Stimulated activated CD8-positive, alpha-beta memory T cell treated with anti-CD3 and anti-CD28 coated beads, Interleukin-15, amount 100 ng/mL, for 4 hours (primary cell): ENCODE measurements around the gene HEPN1.

Source experiments
- DNase-seq, 2 donors: peaks; one replicate each; pipeline ENCODE4 v3.0.0-alpha.2; 2020; ENCODE audit warnings: low read depth in 2 of 2

HEPN1 gene

GRCh38 chr11:124884869-124885479, 34.1 kb upstream of the HEPN1 start:
- no peak for DNase-seq

DNA sequence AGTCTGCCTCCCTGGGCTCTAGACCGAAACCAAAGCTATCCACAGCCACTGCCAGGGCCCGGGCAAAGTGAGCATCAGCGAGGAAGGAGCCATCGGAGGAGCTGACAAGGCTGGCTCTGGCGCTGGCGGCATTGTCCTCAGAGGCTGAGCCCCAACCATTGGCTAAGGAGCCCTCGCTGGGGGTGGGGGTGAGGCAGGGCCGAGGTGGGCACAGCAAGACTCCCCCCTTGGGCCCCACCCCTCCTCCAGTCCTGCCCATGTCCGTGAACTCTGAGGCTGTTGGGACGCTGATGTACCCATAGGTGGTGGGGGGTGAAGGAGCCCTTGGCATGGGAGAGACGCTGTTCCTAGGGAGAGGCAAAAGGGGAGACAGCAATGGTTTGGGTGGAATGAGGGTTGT, 32.6 kb upstream of the HEPN1 start:
- DNase-seq = no peak

GRCh38 chr11:124886978-124887666, 31.9 kb upstream of the HEPN1 start:
- no peak for DNase-seq

- DNase-seq = no peak
Observed at GRCh38 chr11:124887667-124888013, 31.4 kb upstream of the HEPN1 start.

DNA sequence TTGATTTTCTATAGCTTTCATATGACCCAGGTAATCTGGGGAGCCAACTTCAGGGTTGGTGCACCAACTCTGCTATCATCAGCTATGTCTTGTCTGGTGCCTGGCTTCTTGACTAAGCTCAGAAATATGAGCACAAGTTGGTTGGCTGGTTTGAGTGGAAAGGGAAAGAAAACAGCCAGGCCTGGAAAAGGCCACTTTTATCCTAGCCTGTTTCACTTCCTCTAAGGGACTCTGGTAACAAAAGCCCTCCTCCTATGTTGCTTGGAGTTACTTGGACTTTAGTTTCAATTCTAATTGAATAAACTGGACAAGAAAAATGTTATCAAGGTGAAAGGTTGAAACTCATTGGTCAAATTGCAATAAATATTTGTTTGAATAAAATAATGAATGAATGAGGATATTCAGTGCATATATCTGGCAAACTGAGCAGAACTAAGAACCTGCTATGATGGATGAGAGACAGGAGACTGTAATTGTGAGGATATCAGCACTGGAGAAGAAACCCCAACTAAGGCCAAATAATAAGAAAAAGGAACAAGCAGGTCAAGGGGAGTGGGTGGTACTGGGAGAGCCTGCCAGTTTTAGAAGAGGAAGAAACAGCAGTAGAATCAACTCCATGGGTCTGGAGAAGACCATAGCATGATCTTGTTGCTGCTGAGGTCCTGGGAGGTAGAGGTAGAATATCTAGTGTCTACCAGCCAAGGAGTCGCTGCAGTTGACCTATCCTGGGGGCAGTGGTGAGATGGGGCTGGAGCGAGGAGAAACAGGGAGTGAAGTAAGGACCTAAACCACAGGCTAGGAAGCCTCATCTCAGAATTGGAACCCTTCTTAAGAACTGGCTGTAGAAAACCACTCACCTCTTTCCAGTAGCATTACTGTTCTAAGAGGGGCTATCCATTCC, 29.6 kb upstream of the HEPN1 start:
- no peak for DNase-seq

GRCh38 chr11:124890151-124890550, 28.9 kb upstream of the HEPN1 start:
- no peak for DNase-seq

- DNase-seq = no peak
Observed at GRCh38 chr11:124890683-124891372, 28.2 kb upstream of the HEPN1 start.

DNA sequence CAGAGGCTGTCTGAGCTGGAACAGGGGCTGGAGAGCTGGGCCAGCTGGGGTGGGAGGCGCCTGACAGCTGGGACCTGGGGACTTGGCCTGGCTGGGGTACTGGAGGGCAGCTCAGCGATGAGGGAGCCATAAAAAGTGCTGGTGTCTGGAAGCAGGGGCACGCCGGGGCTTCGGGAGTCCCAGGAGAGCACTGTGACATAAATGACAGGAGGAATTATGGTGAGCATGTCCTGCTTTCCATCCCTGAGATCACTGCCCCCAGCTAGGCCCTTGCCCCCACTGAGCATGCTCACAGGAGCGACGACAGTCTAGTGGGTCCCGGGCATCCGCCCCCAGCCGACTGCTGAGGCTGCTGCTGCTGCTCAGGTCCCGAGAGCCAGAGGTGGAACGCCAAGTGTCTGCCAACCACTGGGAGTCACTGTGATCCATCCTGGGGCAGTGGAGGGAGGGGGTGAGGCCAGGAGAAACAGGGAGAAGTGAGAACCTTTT, 27.6 kb upstream of the HEPN1 start:
- no peak for DNase-seq

DNA sequence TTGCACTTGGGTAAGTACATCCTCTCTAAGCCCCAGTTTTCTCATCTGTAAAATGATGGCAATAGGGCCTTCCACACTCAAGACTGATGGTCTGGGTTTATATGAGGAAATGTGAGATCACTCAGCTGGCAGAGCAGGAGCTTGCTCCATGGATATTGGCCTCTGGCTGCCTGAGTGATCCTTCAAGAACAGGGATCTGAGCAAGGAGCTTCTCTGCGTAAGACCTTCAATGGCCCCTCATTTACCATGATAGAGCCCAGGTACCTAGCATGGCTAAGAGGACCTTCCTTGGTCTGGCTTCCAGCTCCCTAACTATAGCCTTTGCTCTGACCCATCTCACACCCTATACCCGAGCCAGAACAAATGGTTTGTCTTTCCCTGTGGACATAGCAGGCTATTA, 26.9 kb upstream of the HEPN1 start:
- DNase-seq = no peak

- DNase-seq = no peak
Observed at GRCh38 chr11:124892750-124893454, 26.1 kb upstream of the HEPN1 start.

- DNase-seq = no peak
Observed at GRCh38 chr11:124893781-124894401, 25.2 kb upstream of the HEPN1 start.

DNA sequence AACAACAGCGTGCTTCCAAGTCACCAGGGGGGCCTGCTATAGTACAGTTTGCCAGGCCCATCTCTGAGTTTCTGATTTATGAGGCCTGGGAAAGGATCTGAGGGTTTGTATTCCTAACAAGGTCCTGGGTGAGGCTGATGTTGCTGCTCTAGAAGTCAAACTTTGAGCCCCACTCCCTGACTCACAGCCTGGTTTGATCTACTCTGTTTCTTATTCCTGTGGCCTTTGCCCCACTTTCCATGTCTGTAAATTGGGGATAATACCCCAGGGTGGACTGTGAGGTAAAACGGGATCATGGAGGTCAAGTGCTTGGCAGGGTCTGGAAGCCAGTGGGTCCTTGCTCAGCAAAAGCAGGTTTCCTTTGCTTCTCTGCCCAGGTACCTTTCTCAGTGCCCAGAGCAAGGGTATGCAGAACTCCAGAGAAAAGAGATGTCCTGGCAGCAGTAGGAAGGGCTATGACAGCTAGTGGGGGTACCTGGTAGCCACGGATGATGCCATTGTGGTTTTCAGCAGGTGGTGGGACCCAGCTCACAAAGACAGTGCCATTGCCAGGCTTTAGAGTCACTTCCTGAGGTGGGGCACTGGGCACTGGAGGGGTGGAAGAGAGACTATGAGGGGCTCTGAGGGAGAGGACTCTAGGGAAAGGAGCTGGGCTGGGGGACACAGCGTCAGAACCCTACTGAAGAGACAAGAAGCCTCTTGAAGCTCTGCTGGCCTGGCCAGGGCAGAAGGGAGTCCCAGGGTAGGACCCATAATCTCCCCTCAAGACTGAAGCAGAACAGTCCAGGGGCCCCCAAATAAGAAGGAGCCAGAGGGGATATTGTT, 24.2 kb upstream of the HEPN1 start:
- no peak for DNase-seq

DNA sequence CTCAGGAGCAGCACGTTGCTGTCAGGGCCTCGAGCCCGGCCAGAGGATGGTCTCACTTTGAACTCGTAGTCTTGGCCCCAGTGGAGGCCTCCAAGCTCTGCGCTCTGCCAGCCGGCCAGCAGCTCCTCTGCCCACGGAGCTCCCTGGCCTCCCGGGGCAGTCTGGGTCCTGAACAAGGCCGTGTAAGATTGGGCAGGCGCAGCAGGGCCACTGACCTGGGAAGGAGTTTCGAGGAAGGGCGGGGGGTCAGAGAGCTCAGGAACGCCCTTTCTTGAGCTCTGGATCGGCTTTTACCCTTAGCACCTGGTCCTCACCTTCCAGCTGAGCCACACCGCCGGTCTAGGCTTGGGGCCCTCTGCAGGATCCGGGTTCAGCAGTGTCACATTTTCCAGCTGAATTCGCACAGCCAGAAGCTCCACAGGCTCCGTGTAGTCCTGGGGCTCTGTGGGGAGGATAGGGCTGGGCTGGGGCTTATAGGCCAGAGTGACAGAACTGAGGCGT, 23.5 kb upstream of the HEPN1 start:
- DNase-seq = no peak

GRCh38 chr11:124896071-124896750, 22.8 kb upstream of the HEPN1 start:
- no peak for DNase-seq

DNA sequence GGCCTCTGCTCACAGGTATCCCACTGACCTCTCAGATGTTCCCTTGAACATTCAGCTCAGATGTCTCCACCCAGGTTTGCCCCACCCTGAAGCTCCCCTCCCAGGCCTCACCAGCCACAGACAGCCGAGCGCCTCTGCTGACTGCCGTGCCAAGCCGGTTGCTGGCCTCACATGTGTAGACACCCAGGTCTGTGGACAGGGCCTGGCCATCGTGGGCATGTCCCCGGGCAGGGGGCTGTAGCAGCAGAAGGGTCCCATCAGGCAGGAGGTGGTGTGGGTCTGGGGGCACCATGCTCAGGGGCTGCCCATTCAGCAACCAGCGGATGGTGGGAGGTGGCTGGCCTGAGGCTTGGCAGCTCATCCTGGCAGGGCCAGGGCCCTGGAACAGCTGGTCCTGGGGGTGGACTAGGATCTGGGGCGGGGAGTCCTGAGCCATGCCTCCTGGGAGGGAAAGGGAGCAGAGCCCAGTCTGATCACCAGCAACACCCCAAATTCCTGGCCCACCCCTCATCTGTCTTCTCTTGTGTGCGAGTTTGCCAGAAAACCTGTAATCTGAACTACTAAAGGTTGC, 22.1 kb upstream of the HEPN1 start:
- no peak for DNase-seq

- no peak for DNase-seq
Observed at GRCh38 chr11:124897674-124898262, 21.3 kb upstream of the HEPN1 start, which contains the start of gene ROBO4. TSS of gene ROBO4 (minus strand) at chr11:124897865. CDS start at chr11:124897795, 70 bp downstream.

GRCh38 chr11:124898263-124898680, 20.8 kb upstream of the HEPN1 start:
- DNase-seq = no peak

GRCh38 chr11:124898711-124899110, 20.3 kb upstream of the HEPN1 start:
- no peak for DNase-seq
